B cell (primary cell): ENCODE measurements around the gene INHBB. TPM values are rescaled to one million over a fixed set of nuclear protein-coding genes. Genes with fewer than 3 reads are reported as not detected.

ENCODE experiments used
- ATAC-seq: fragments of 200-7000 bp; cut with Tn5 transposase; one replicate; pipeline ENCODE4 v1.10.0; 2021; ENCODE audit warnings: low read depth, mild to moderate bottlenecking, moderate number of reproducible peaks, moderate library complexity
- CTCF ChIA-PET: fragments of 350-600 bp; sonication (Branson Sonifier 250); formaldehyde crosslinking; loops from one replicate; lab custom pipeline; 2021; ENCODE audit warnings: antibody characterized with exemption, inconsistent platforms; lab: Charles Lee
- POLR2A ChIA-PET: fragments of 350-600 bp; sonication (Branson Sonifier 250); formaldehyde crosslinking; loops from one replicate; lab custom pipeline; 2021; ENCODE audit warnings: antibody characterized with exemption; lab: Charles Lee
- DNase-seq: peaks from one replicate; pipeline ENCODE4 v3.0.0; 2013
- H2AFZ ChIP-seq: 2 replicates; pipeline ENCODE4 v1.6.1; 2012; ENCODE audit warnings: mild to moderate bottlenecking, low read depth, low read length; ENCODE audit not compliant: insufficient read depth, poor library complexity, severe bottlenecking
- H3K27ac ChIP-seq, 2 donors: 1 replicate in 1 of 2; 2 replicates in 1 of 2; pipeline ENCODE4 v1.5.1; 2012 to 2013; ENCODE audit warnings: low read length in 2 of 2, mild to moderate bottlenecking in 2 of 2, moderate library complexity in 1 of 2
- H3K27me3 ChIP-seq, 4 experiments: fragments of 200-600 bp in 1 of 4; sonication (generic) in 1 of 4; replicated peaks in 1 of 4; 1 replicate in 2 of 4; 2 replicates in 2 of 4; pipeline versions ENCODE4 v1.6.1 to v1.7.0; 2013 to 2016; ENCODE audit warnings: low read length in 3 of 4, mild to moderate bottlenecking in 2 of 4, mixed read lengths in 1 of 4, moderate library complexity in 1 of 4; ENCODE audit not compliant: insufficient read depth in 4 of 4, control insufficient read depth in 3 of 4; ENCODE audit errors: control extremely low read depth in 1 of 4
- H3K36me3 ChIP-seq, 2 experiments: replicated peaks in 1 of 2; 1 replicate in 1 of 2; 2 replicates in 1 of 2; pipeline versions ENCODE4 v1.6.1 to v1.7.1; 2013; ENCODE audit warnings: low read length in 1 of 2; ENCODE audit not compliant: insufficient read depth in 2 of 2, control insufficient read depth in 1 of 2; ENCODE audit errors: control extremely low read depth in 1 of 2, extremely low read depth in 1 of 2
- H3K4me1 ChIP-seq, 2 donors: fragments of 200-600 bp in 1 of 2; sonication (generic) in 1 of 2; 1 replicate in 1 of 2; 2 replicates in 1 of 2; pipeline versions ENCODE4 v1.5.1 to v1.6.1; 2013 to 2017; ENCODE audit warnings: low read length in 2 of 2; ENCODE audit not compliant: control insufficient read depth in 2 of 2, insufficient read depth in 2 of 2
- H3K4me2 ChIP-seq: replicated peaks from 2 replicates; pipeline ENCODE3; 2012; ENCODE audit warnings: mild to moderate bottlenecking, low read depth, low read length; ENCODE audit not compliant: poor library complexity, severe bottlenecking
- H3K4me3 ChIP-seq, 5 experiments: fragments of 200-600 bp in 1 of 5; sonication (generic) in 1 of 5; 1 replicate in 3 of 5; 2 replicates in 2 of 5; pipeline versions ENCODE4 v1.5.1 to v1.7.0; 2011 to 2016; ENCODE audit warnings: low read length in 4 of 5, mild to moderate bottlenecking in 4 of 5, low read depth in 2 of 5, control low read depth in 1 of 5, moderate library complexity in 1 of 5; ENCODE audit not compliant: insufficient read depth in 1 of 5; ENCODE audit errors: control extremely low read depth in 1 of 5, extremely low read depth in 1 of 5
- H3K79me2 ChIP-seq: fragments of 200-600 bp; sonication (generic); one replicate; pipeline ENCODE4 v1.6.0; 2016; ENCODE audit warnings: low read length; ENCODE audit not compliant: control insufficient read depth, insufficient read depth
- H3K9ac ChIP-seq: fragments of 200-600 bp; sonication (generic); 2 replicates; pipeline ENCODE4 v1.6.1; 2017; ENCODE audit warnings: mild to moderate bottlenecking, low read length, moderate library complexity
- H3K9me3 ChIP-seq, 3 donors: one replicate each; pipeline versions ENCODE4 v1.6.1 to v1.7.1; 2013; ENCODE audit warnings: low read length in 2 of 3; ENCODE audit not compliant: control insufficient read depth in 2 of 3, insufficient read depth in 1 of 3; ENCODE audit errors: control extremely low read depth in 1 of 3
- H4K20me1 ChIP-seq: 2 replicates; pipeline ENCODE4 v1.6.0; 2012; ENCODE audit warnings: mild to moderate bottlenecking, low read length; ENCODE audit not compliant: insufficient read depth, control insufficient read depth, poor library complexity, severe bottlenecking
- H3K27ac Mint-ChIP-seq: one replicate; pipeline ENCODE4 v1.8.0; 2021; ENCODE audit warnings: mixed read lengths
- H3K27me3 Mint-ChIP-seq: one replicate; pipeline ENCODE4 v1.8.0; 2021; ENCODE audit warnings: mixed read lengths
- H3K4me1 Mint-ChIP-seq: one replicate; pipeline ENCODE4 v1.8.0; 2021; ENCODE audit warnings: mixed read lengths
- H3K4me3 Mint-ChIP-seq: one replicate; pipeline ENCODE4 v1.8.0; 2021; ENCODE audit warnings: mixed read lengths
- H3K9me3 Mint-ChIP-seq: one replicate; pipeline ENCODE4 v1.8.0; 2022; ENCODE audit warnings: mixed read lengths; ENCODE audit not compliant: insufficient read depth
- CTCF ChIP-seq: fragments of 200-600 bp; IDR thresholded peaks from one replicate; pipeline ENCODE4 v1.8.0; 2022; ENCODE audit warnings: antibody characterized with exemption, mild to moderate bottlenecking
- EZH2 ChIP-seq: IDR thresholded peaks from 2 replicates; pipeline ENCODE4 v1.6.1; 2012; ENCODE audit warnings: borderline replicate concordance, low read depth, mild to moderate bottlenecking, moderate library complexity, low read length; ENCODE audit not compliant: insufficient read depth, poor library complexity, severe bottlenecking
- WGBS: methylation state at CpG from one replicate; pipeline ENCODE4 v1.1.5; 2013; ENCODE audit warnings: missing lambda C conversion rate; ENCODE audit not compliant: insufficient coverage; 5-methylcytosine and 5-hydroxymethylcytosine counted together
- intact Hi-C: fragments of 100-400 bp; cut with micrococcal nuclease; formaldehyde crosslinking; loops from one replicate; pipeline ENCODE4 v1.10.0; 2022
- polyA plus RNA-seq: library from polyadenylated mRNA; depleted of rRNA; stranded (reverse); fragments of >200 nt; gene quantifications from 2 replicates; pipeline ENCODE4 v1.2.3, GENCODE V29; 2012
- total RNA-seq, 2 donors: library from RNA; stranded (reverse); fragments of 120-200 nt in 1 of 2; gene quantifications; 1 replicate in 1 of 2; 2 replicates in 1 of 2; pipeline versions ENCODE4 v1.2.3 to v1.2.4, GENCODE V29; 2013 to 2022

INHBB gene
- total and polyA plus RNA-seq, 2 donors (not counting 1 experiment from before 2014, with no cell fraction given) = 0.03 TPM; not detected in 1

- H3K79me2 ChIP-seq = no peaks in the 10 kb centered on the region
- no peak overlapping the region for H3K27ac ChIP-seq
- ChIA-PET POLR2A (no interaction called here), CTCF (no interaction called here)
- Mint-ChIP-seq H3K4me3 (no peak overlapping the region), H3K27ac (no peak overlapping the region), H3K9me3 (no peaks in the 10 kb centered on the region), H3K4me1 (peaks cover 5% of the 10 kb centered on the region), H3K27me3 (peaks cover 38% of the 10 kb centered on the region)
- ATAC-seq (no peak), DNase-seq (no peak)
- intact Hi-C loops = no loop called here
- peaks cover 0 to 20% (median 0%) of the 10 kb centered on the region in 4 experiments for H3K27me3 ChIP-seq
- H3K4me3 ChIP-seq = no peak overlapping the region
- no peaks in the 10 kb centered on the region for H3K9me3 ChIP-seq
- H3K9ac ChIP-seq = no peak overlapping the region
- H4K20me1 ChIP-seq = no peaks in the 10 kb centered on the region
- TF ChIP-seq EZH2 = no peak
- no peak for TF ChIP-seq CTCF
- H3K4me1 ChIP-seq = no peaks in the 10 kb centered on the region
- no peak overlapping the region for H3K4me2 ChIP-seq
- WGBS = 85% methylated on average over 15 of the region's 15 CpGs
- H2AFZ ChIP-seq = no peak overlapping the region
- H3K36me3 ChIP-seq = no peaks in the 10 kb centered on the region
Measured at GRCh38 chr2:120352696-120353590, 7.0 kb downstream of the INHBB start.

- POLR2A ChIA-PET = no interaction called here
Measured at GRCh38 chr2:120353591-120353898, 7.6 kb downstream of the INHBB start.

More at GRCh38 chr2:120353591-120353898, 7.6 kb downstream of the INHBB start:
- no peak overlapping the region for H3K27ac ChIP-seq
- no peak overlapping the region for H3K9ac ChIP-seq
- DNase-seq = no peak
- no peaks in the 10 kb centered on the region for H3K36me3 ChIP-seq
- Mint-ChIP-seq H3K27ac (no peak overlapping the region), H3K4me3 (no peak overlapping the region), H3K27me3 (peaks cover 34% of the 10 kb centered on the region), H3K4me1 (peaks cover 5% of the 10 kb centered on the region), H3K9me3 (no peaks in the 10 kb centered on the region)
- peaks cover 0 to 19% (median 0%) of the 10 kb centered on the region in 4 experiments for H3K27me3 ChIP-seq
- H4K20me1 ChIP-seq = no peaks in the 10 kb centered on the region
- no peak overlapping the region for H3K4me2 ChIP-seq
- H3K4me1 ChIP-seq = no peaks in the 10 kb centered on the region
- CTCF ChIA-PET = no interaction called here
- 96% methylated on average over 5 of the region's 5 CpGs for WGBS
- TF ChIP-seq EZH2 (no peak), CTCF (no peak)
- no peaks in the 10 kb centered on the region for H3K9me3 ChIP-seq
- intact Hi-C loops = no loop called here
- H2AFZ ChIP-seq = no peak overlapping the region
- H3K4me3 ChIP-seq = no peak overlapping the region
- no peaks in the 10 kb centered on the region for H3K79me2 ChIP-seq
- no peak for ATAC-seq
